NCI-H748 (cell line): ENCODE measurements around the gene RHEB.

ENCODE experiments used
- DNase-seq: peaks from one replicate; lab custom pipeline; 2025; ENCODE audit not compliant: unreplicated experiment; lab: John Stamatoyannopoulos, UW

RHEB gene

DNA sequence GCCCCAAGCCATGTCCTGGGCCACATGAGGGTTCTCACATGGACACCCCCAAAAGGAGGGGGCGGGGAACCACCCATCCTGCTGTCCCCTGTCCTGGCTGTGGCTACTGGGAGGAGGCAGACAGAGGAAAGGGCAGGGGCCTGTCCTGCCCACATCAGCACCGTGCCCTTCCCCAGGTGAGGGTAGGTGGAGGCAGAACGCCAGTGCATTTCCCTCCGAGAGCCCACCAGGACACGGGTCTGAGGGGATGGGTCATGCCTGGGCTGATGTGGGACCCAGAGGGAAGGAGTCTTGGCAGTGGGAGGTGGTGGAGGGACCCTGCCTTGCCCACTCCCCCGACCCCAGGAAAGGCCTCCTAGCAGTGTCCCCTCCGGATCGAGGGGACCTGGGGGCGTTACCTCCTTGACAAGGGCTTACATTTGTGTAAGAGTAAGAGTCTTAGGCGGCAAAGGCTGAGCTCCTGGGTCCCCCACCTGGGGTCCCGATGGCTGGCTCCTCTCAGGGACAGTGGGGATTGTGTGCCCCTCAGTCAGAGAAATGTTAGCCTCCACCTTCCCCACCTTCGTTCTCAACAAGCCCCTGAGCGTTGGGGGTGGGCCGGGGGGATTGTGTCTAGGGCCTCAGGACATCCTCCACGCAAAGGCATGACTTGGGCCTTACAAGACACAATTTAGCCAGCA, 85.8 kb downstream of the RHEB start:
- DNase-seq, result no peak

GRCh38 chr7:151432658-151433521, 86.8 kb downstream of the RHEB start:
- DNase-seq, result no peak

- DNase-seq, result no peak
Observed at GRCh38 chr7:151431768-151432311, 87.9 kb downstream of the RHEB start.

- DNase-seq, result no peak
Observed at GRCh38 chr7:151431281-151431767, 88.4 kb downstream of the RHEB start.

DNA sequence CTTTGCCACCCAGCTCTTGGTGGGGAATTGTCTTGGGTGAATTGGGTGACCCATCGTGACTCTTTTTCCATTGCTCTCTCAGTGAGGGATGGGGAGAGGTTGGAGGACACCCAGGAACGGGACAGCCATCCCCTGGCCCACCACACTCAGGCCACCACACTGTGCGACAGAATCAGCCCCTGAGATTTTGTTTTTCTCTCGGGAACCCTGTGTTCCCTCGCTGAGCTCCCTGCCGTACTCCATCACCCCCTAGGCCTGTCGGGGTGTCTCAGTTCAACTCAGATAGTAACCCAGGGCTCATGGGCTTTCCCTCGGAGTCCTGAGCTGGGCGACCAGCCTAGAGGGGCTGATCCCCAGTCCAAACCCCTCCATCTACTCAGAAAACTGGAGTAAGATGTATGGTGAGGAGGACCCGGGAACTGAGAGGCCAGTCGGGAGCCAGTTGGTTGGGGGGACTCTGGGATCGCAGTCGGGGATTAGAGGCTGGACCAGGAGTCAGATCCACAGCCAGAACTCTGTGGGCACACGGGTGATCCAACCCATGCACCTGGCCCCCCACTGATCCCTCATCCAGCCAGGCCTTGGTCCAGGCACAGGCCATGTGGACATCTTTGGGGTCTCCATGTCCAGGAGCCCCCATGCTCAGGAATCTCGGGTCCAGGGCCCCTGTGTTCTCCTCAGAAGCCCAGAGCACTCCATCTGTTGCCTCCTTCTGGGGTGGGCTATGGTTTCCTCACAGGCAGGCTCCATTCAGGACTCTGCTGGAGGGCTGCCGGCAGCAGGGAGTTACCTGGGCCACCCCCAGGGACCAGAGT, 89.1 kb downstream of the RHEB start:
- no peak for DNase-seq

- DNase-seq, result peak; percentile 24
Observed at GRCh38 chr7:151429560-151430331, 89.9 kb downstream of the RHEB start.

GRCh38 chr7:151429237-151429559, 90.5 kb downstream of the RHEB start:
- no peak for DNase-seq

- DNase-seq, result no peak
Observed at GRCh38 chr7:151428378-151429236, 91.1 kb downstream of the RHEB start.

GRCh38 chr7:151427705-151428377, 91.9 kb downstream of the RHEB start:
- DNase-seq, result no peak

DNA sequence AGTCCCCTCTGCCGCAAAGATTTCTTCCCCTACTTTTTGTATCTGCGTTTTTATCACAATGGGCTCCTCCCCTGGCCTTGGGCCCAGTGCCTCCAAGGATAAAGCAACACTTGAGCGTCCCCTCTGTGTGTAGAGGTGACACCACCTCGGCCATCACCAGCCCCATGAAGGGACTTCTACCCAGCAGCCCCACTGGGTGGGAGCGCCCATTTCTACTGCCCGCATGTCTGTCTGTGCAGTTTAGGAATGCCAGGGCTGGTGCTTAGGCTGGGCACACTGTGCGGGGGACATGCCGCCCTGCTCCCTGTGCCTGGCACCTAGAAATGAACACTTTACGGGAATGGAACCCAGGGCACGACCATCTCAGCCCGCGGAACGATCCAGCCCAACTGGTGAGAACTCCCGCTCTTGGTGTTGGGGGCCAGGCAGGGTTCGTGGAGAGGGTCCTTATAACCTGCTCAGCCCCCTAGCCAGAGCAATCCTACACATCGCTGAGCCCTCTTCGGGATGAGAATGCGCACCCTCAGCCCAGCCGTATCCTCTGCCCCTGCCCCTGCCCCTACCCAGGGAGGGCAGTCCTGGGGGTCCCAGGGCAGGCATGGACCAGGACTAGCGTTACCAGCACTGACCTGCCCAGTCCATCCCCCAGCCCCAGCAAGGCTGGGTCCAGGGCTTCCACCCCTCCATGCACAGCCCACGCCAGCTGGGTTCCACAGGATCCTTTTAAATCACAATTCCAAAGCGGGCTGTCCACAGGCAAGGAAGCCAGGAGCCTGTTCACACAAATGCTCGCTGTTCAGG, 92.6 kb downstream of the RHEB start:
- no peak for DNase-seq

- no peak for DNase-seq
Observed at GRCh38 chr7:151426441-151426903, 93.2 kb downstream of the RHEB start.

DNA sequence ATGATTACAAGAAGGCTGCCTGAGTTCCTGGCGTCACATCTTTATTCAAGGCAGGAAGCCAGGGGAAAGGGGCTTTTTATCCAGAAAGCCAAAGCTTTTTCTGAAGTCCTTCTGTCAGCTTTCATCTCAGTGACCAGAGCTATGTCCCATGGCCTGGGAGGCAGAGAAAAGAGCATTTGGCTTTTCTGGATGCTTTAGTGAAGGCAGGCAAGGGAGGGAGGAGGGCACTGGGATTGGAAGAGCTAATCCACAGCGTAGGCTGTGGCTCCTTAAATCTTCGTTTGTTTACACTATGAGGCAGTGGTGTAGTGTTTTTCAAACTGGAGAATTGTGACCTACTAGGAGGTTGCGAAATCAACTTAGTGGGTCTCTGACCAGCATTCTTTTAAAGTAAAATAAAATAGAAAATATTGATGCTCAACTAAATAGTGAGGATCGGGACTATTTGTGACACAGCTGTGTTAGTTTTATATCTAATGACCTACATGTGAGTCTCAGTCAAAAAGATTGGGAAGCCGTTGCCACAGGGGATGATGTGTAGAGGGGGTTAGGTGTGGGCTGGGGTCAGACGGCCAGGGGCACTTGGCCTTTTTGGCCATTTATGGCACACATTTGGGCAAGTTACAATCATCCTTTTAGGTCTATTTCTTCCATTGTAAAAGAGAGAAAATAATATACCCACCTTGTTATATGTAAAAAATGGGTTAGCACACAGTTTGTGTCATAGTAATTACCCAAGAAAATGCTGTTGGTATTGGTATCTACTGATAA, 93.8 kb downstream of the RHEB start:
- no peak for DNase-seq

GRCh38 chr7:151424799-151425198, 94.9 kb downstream of the RHEB start:
- no peak for DNase-seq

DNA sequence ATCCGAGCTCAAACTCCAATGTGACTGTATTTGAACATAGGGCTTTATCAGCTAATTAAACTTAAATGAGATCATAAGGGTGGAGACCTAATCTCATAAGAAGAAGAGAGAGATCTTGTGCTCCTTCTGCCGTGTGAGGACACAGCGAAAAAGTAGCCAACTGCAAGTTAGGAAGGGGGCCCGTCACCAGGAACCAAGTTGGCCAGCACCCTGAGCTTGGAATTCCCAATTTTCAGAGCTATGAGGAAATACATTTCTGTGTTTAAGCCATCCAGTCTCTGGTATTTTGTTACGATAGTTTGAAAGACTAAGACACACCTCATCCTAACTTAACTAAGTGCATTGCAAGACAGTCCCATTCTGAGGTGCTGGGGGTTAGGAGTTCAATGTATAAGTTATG, 95.8 kb downstream of the RHEB start:
- no peak for DNase-seq

DNA sequence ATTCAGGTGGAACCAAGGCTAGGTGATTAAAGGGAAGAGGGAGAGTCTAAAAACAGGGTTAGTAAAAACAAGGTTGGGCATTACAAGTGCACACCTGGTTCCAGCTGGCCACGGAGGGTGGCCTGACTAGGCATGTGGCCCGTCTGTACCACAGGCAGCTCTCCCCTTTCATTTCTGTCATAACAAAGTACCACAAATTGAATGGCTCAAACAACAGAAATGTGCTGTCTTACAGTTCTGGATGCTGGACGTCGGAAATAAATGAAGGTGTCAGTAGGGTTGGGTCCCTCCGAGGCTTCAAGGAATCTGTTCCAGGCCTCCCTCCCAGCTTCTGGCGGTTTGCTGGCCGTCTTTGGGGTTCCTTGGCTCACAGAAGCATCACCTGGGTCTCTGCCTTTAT, 96.5 kb downstream of the RHEB start:
- no peak for DNase-seq

GRCh38 chr7:151422212-151422611, 97.5 kb downstream of the RHEB start:
- no peak for DNase-seq

GRCh38 chr7:151420144-151420543, 99.6 kb downstream of the RHEB start:
- DNase-seq, result no peak
